ENCODE results near the gene CXCL1. TPM values are rescaled to one million over a fixed set of nuclear protein-coding genes. Genes with fewer than 3 reads are reported as not detected.

Gene CXCL1
- total RNA-seq, 4 donors from 2014 or later = 1.8 to 9.1 (median 3.4) TPM; not detected in 1

DNA sequence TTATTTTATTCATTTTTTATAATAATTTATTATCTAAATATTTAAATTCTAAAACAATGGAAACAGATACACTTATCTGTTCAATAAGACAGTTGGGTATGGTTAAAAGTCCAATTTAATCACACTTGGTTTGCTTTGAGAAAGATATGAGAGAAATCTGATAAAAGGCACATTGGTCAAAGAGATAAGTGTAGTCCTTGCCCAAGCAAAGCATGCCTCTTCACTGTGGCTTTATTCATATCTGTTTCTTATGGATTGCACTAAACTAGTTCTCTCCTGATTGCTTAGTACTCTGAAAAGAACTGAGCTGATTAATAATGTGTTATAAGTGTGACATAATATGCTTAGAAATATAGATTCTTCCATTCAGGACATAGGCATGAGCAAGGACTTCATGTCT is 39.8 kb downstream of the CXCL1 start:
- no peak for TF ChIP-seq EP300 (IDR thresholded peaks at IDR 0.05)
- TF ChIP-seq POLR2AphosphoS5 (IDR thresholded peaks at IDR 0.05) = no peak
- TF ChIP-seq POLR2A (IDR thresholded peaks at IDR 0.05; ENCODE audit: low read depth) = no peak
- TF ChIP-seq, protein P1, sequence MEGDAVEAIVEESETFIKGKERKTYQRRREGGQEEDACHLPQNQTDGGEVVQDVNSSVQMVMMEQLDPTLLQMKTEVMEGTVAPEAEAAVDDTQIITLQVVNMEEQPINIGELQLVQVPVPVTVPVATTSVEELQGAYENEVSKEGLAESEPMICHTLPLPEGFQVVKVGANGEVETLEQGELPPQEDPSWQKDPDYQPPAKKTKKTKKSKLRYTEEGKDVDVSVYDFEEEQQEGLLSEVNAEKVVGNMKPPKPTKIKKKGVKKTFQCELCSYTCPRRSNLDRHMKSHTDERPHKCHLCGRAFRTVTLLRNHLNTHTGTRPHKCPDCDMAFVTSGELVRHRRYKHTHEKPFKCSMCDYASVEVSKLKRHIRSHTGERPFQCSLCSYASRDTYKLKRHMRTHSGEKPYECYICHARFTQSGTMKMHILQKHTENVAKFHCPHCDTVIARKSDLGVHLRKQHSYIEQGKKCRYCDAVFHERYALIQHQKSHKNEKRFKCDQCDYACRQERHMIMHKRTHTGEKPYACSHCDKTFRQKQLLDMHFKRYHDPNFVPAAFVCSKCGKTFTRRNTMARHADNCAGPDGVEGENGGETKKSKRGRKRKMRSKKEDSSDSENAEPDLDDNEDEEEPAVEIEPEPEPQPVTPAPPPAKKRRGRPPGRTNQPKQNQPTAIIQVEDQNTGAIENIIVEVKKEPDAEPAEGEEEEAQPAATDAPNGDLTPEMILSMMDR (IDR thresholded peaks at IDR 0.05) = no peak
- no peak overlapping the region for H3K27ac ChIP-seq (replicated peaks in 1 of 4)
- no peaks in the 10 kb centered on the region for H3K27me3 ChIP-seq
- no peaks in the 10 kb centered on the region for H3K4me1 ChIP-seq
- intact Hi-C loops (cut with DNase I) = no loop called here
- no peaks in the 10 kb centered on the region for H3K36me3 ChIP-seq
- no peak for DNase-seq (ENCODE audit: extremely low spot score)
- no peaks in the 10 kb centered on the region for H3K9me3 ChIP-seq
- H3K4me3 ChIP-seq = no peak overlapping the region

DNA sequence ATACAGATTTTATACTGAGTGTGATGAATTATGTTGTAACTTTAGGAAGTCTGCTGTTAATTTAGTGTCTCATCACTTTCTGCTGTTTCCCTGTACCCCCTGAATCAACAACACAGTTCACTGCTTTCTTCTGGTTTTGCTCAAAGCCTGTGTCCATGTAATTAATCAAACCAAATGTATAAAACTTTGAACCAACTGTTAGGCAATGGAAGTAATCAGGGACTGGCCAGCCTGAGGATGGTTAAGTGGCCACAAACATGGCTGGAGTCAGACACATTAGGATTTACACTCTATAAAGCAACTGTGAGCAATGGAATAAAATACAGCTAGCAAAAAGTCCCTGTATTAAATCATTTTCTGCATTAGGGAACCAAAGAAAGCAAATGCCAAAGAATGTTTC is 42.6 kb downstream of the CXCL1 start:
- no peaks in the 10 kb centered on the region for H3K4me1 ChIP-seq
- TF ChIP-seq POLR2AphosphoS5 (IDR thresholded peaks at IDR 0.05) (no peak), POLR2A (IDR thresholded peaks at IDR 0.05; ENCODE audit: low read depth) (no peak), EP300 (IDR thresholded peaks at IDR 0.05) (no peak)
- TF ChIP-seq, protein P1 (IDR thresholded peaks at IDR 0.05) = no peak
- no peak overlapping the region for H3K4me3 ChIP-seq
- no peak for DNase-seq (ENCODE audit: extremely low spot score)
- H3K27me3 ChIP-seq = no peaks in the 10 kb centered on the region
- intact Hi-C loops (cut with DNase I) = no loop called here
- no peaks in the 10 kb centered on the region for H3K9me3 ChIP-seq
- no peak overlapping the region for H3K27ac ChIP-seq (replicated peaks in 1 of 4)
- no peaks in the 10 kb centered on the region for H3K36me3 ChIP-seq

DNA sequence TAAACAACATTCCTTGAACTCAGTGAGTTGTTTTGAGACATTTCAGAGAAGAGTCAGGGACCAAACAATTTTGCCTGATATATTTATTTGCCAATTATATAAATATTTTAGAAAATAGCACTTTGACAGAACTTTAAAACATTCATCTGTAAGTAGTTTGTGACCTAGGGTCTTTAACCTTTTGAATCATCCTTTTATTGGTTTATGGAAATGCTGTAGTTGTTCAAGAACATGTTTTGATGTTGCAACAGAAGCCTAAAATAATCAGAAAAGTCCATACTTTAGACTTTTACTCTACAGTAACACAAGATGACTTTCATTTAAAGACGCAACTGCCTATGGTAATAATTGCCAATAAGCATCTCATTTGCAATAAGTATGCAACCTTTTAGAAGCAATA is 43.0 kb downstream of the CXCL1 start:
- TF ChIP-seq EP300 (IDR thresholded peaks at IDR 0.05) (no peak), POLR2AphosphoS5 (IDR thresholded peaks at IDR 0.05) (no peak), POLR2A (IDR thresholded peaks at IDR 0.05; ENCODE audit: low read depth) (no peak)
- TF ChIP-seq, protein P1 (IDR thresholded peaks at IDR 0.05) = no peak
- Histone ChIP-seq H3K4me1 (no peaks in the 10 kb centered on the region), H3K36me3 (no peaks in the 10 kb centered on the region), H3K9me3 (no peaks in the 10 kb centered on the region), H3K4me3 (no peak overlapping the region), H3K27me3 (no peaks in the 10 kb centered on the region), H3K27ac (replicated peaks in 1 of 4) (no peak overlapping the region)
- no peak for DNase-seq (ENCODE audit: extremely low spot score)
- intact Hi-C loops (cut with DNase I) = no loop called here
- 0% methylated on average over 1 of the region's 1 CpG for WGBS

DNA sequence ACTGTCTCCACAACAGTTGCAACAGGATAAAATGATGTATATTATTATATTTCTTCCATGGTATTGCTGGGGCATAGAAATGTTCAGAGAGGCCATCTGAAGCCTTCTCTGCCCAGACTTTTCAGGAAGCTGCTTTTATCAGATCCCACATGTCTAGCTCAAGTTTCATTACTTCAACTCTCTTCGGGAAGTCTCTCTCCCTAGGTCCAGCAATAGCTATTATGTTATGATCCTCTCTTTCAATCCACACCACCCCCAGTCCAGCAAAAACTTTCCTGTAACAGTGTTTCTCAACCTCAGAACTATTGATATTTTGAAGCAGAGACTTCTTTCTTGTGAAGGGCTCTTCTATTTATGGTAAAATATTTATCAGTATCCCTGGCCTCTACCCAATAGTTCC is 44.9 kb downstream of the CXCL1 start:
- Histone ChIP-seq H3K27me3 (no peaks in the 10 kb centered on the region), H3K36me3 (no peaks in the 10 kb centered on the region), H3K9me3 (no peaks in the 10 kb centered on the region), H3K27ac (replicated peaks in 1 of 4) (no peak overlapping the region), H3K4me3 (no peak overlapping the region), H3K4me1 (no peaks in the 10 kb centered on the region)
- intact Hi-C loops (cut with DNase I) = no loop called here
- TF ChIP-seq POLR2A (IDR thresholded peaks at IDR 0.05; ENCODE audit: low read depth) (no peak), POLR2AphosphoS5 (IDR thresholded peaks at IDR 0.05) (no peak), EP300 (IDR thresholded peaks at IDR 0.05) (no peak)
- TF ChIP-seq, protein P1 (IDR thresholded peaks at IDR 0.05) = no peak
- no peak for DNase-seq (ENCODE audit: extremely low spot score)
- 66% methylated on average over 1 of the region's 1 CpG for WGBS

DNA sequence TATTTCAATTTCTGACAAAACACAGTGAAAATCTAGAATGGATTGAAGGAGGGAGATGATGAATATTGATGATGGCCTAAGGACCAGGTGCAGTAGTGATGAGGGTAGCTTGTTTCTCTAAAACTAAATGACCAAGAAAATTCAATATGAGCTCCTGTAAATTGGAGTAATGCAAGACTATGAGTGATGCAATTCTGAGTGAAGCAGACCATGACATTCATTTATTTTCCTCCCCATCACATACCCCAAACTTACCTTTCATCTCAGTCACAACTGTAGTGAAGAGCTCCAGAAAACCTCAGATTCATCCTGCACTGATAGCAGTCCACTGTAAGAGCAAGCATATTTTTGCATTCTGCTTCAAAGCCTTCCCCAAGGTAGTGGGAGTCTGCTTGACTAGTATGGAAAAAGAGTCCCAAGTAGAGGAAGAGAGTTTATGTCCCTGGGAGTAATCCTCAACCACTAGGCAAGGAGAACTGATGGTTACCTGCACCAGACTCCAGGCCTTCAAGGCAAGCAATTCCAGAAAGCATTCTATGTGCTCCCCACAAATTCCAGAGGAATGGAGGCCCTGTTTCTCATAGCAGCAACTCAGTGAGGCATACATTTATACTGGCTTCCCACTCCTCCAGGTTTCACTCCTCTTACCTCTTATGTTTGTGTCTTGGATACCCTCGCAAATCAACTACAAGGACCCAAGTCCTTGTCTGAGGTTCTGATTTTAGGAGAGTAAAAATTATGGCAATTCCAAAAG is 47.2 kb downstream of the CXCL1 start:
- Histone ChIP-seq H3K27ac (replicated peaks in 1 of 4) (no peak overlapping the region), H3K4me1 (no peaks in the 10 kb centered on the region), H3K36me3 (no peaks in the 10 kb centered on the region), H3K4me3 (no peak overlapping the region), H3K27me3 (no peaks in the 10 kb centered on the region), H3K9me3 (no peaks in the 10 kb centered on the region)
- no peak for DNase-seq (ENCODE audit: extremely low spot score)
- intact Hi-C loops (cut with DNase I) = no loop called here
- TF ChIP-seq POLR2A (IDR thresholded peaks at IDR 0.05; ENCODE audit: low read depth) (no peak), EP300 (IDR thresholded peaks at IDR 0.05) (no peak), POLR2AphosphoS5 (IDR thresholded peaks at IDR 0.05) (no peak)
- TF ChIP-seq, protein P1 (IDR thresholded peaks at IDR 0.05) = no peak
- 100% methylated on average over 1 of the region's 1 CpG for WGBS

Measured in esophagus muscularis mucosa (tissue), 4 donors.